SU-DHL-6 (cell line): Measurements from ENCODE around the gene EPHB1.

Experiments
- CTCF ChIP-seq: fragments of 200-600 bp; sonication (generic); IDR thresholded peaks from one replicate; pipeline ENCODE4 v1.5.1; 2017; ENCODE audit warnings: antibody characterized with exemption, mild to moderate bottlenecking, low read length, moderate library complexity; ENCODE audit not compliant: insufficient read depth, poor library complexity, severe bottlenecking
- EZH2phosphoT487 ChIP-seq: fragments of 200-600 bp; sonication (generic), shearing (Covaris generic); conservative IDR thresholded peaks from 2 replicates; pipeline ENCODE4 v1.6.1; 2018; ENCODE audit warnings: mild to moderate bottlenecking, antibody characterized with exemption, low read length, moderate library complexity, mixed read lengths

GRCh38 chr3:135242285-135242684 lies 447.2 kb downstream of the EPHB1 start:
- TF ChIP-seq CTCF, result no peak
- TF ChIP-seq EZH2phosphoT487, result no peak
